PC-3 (cell line): ENCODE data around the gene CATSPER4. TPM values are rescaled to one million over a fixed set of nuclear protein-coding genes. Genes with fewer than 3 reads are reported as not detected.

Source experiments
- ATAC-seq: fragments of 200-7000 bp; cut with Tn5 transposase; 2 replicates; pipeline ENCODE4 v1.9.1; 2020; ENCODE audit warnings: mild to moderate bottlenecking, moderate library complexity
- BruUV-seq: library from RNA; stranded (reverse); fragments of 400-500 nt; replicated peaks from 2 replicates; lab custom pipeline; 2021; lab: Mats Ljungman, UMichigan
- CTCF ChIA-PET: fragments of 300-600 bp; sonication (Branson Sonifier 250); formaldehyde crosslinking; loops from one replicate; lab custom pipeline; 2022; ENCODE audit warnings: antibody characterized with exemption; lab: Charles Lee
- POLR2A ChIA-PET: fragments of 300-600 bp; sonication (Branson Sonifier 250); formaldehyde crosslinking; loops from one replicate; lab custom pipeline; 2022; ENCODE audit warnings: antibody characterized with exemption; ENCODE audit not compliant: unreplicated experiment; lab: Charles Lee
- DNase-seq: peaks from one replicate; pipeline ENCODE4 v3.0.0-alpha.2; 2015
- H2AFZ ChIP-seq: fragments of 300-600 bp; sonication (generic); 2 replicates; pipeline ENCODE4 v1.6.0; 2016; ENCODE audit warnings: antibody characterized with exemption, low read length
- H3F3A ChIP-seq: fragments of 300-600 bp; sonication (generic); one replicate; pipeline ENCODE4 v1.6.0; 2017; ENCODE audit warnings: antibody characterized with exemption, low read length, control low read depth, mild to moderate bottlenecking; ENCODE audit not compliant: unreplicated experiment
- H3K27ac ChIP-seq: fragments of 300-600 bp; sonication (generic); 2 replicates; pipeline ENCODE4 v1.5.1; 2016; ENCODE audit warnings: mild to moderate bottlenecking, low read length
- H3K27me3 ChIP-seq: fragments of 300-600 bp; sonication (generic); 2 replicates; pipeline ENCODE4 v1.6.1; 2016; ENCODE audit warnings: low read length, mixed read lengths
- H3K36me3 ChIP-seq: fragments of 300-600 bp; sonication (generic); 2 replicates; pipeline ENCODE4 v1.6.1; 2016; ENCODE audit warnings: low read depth, mixed run types, low read length, mixed read lengths
- H3K4me1 ChIP-seq: fragments of 300-600 bp; sonication (generic); 2 replicates; pipeline ENCODE4 v1.5.1; 2016; ENCODE audit warnings: low read length; ENCODE audit not compliant: insufficient read depth
- H3K4me2 ChIP-seq: fragments of 300-600 bp; sonication (generic); 2 replicates; pipeline ENCODE4 v1.6.0; 2016; ENCODE audit warnings: low read length
- H3K4me3 ChIP-seq: fragments of 300-600 bp; sonication (generic); 2 replicates; pipeline ENCODE4 v1.5.1; 2016; ENCODE audit warnings: mild to moderate bottlenecking, low read length, mixed read lengths
- H3K79me2 ChIP-seq: fragments of 300-600 bp; sonication (generic); 2 replicates; pipeline ENCODE4 v1.6.1; 2017; ENCODE audit warnings: low read length, mixed read lengths
- H3K9ac ChIP-seq: fragments of 300-600 bp; sonication (generic); 2 replicates; pipeline ENCODE4 v1.6.0; 2016; ENCODE audit warnings: mild to moderate bottlenecking, low read length
- H3K9me2 ChIP-seq: fragments of 300-600 bp; sonication (generic); replicated peaks from 2 replicates; pipeline ENCODE4 v1.6.1; 2016; ENCODE audit warnings: mixed run types, low read length, mixed read lengths
- H3K9me3 ChIP-seq: fragments of 300-600 bp; sonication (generic); 2 replicates; pipeline ENCODE4 v1.6.1; 2016; ENCODE audit warnings: low read length, mixed read lengths
- H4K20me1 ChIP-seq: fragments of 300-600 bp; sonication (generic); 2 replicates; pipeline ENCODE4 v1.6.1; 2016; ENCODE audit warnings: low read length, mixed read lengths
- EZH2 ChIP-seq: fragments of 300-600 bp; sonication (generic); IDR thresholded peaks from one replicate; pipeline ENCODE4 v1.6.1; 2017; ENCODE audit warnings: antibody characterized with exemption, mild to moderate bottlenecking, low read length; ENCODE audit not compliant: unreplicated experiment
- intact Hi-C: fragments of 100-400 bp; cut with micrococcal nuclease; formaldehyde crosslinking; loops from 2 replicates; pipeline ENCODE4 v1.9.0; 2023
- total RNA-seq: library from RNA; depleted of rRNA; stranded (reverse); fragments of >200 nt; gene quantifications from 2 replicates; pipeline ENCODE4 v1.2.3, GENCODE V29; 2014
- TF ChIP-seq, protein P1 (sequence below): fragments of 300-600 bp; sonication (generic); conservative IDR thresholded peaks from 2 replicates; pipeline ENCODE4 v1.5.1; 2017; ENCODE audit warnings: antibody characterized with exemption, low read depth, mild to moderate bottlenecking, low read length

The CATSPER4 gene
- total RNA-seq, 1 experiment from 2014 or later = not detected

DNA sequence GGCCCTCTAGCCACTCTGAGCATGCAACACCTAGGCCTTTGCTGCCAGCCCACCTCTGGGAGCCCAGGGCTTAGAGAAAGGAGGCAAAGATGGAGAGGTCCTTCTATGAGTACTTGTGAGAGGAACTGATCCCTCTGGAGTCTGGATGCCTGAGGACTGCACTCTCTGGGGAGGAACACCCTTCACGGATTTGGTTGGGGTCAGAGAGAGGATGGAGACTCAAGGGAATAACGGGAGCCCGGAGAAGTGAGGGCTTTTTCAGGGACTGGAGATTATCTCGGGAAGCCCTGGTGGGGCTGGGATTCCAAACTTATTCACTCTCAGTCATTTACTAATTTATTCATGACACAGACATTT, 21.2 kb upstream of the CATSPER4 start:
- peak overlapping the region; percentile 97 for H2AFZ ChIP-seq
- no peaks in the 10 kb centered on the region for H3K9me3 ChIP-seq
- peak overlapping the region; percentile 97 for H3K4me2 ChIP-seq
- intact Hi-C loops = loop anchor here (1.0 to 2.0 kb wide), 3 partner anchors 66 to 152 kb away; partner anchors contain the start of gene CEP85
- no TSS peak for BruUV-seq
- H3K27ac ChIP-seq = no peak overlapping the region
- POLR2A ChIA-PET = interaction anchor here (0.6 kb wide), 1 partner anchor 937 kb away, joined by 4 read pairs; the partner anchor contains the start of gene SYF2
- TF ChIP-seq, protein P1, sequence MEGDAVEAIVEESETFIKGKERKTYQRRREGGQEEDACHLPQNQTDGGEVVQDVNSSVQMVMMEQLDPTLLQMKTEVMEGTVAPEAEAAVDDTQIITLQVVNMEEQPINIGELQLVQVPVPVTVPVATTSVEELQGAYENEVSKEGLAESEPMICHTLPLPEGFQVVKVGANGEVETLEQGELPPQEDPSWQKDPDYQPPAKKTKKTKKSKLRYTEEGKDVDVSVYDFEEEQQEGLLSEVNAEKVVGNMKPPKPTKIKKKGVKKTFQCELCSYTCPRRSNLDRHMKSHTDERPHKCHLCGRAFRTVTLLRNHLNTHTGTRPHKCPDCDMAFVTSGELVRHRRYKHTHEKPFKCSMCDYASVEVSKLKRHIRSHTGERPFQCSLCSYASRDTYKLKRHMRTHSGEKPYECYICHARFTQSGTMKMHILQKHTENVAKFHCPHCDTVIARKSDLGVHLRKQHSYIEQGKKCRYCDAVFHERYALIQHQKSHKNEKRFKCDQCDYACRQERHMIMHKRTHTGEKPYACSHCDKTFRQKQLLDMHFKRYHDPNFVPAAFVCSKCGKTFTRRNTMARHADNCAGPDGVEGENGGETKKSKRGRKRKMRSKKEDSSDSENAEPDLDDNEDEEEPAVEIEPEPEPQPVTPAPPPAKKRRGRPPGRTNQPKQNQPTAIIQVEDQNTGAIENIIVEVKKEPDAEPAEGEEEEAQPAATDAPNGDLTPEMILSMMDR = no peak
- H3F3A ChIP-seq = no peaks in the 10 kb centered on the region
- peak overlapping the region; percentile 98; the same call in 1 of the 2 replicates for H3K4me3 ChIP-seq
- no peak for DNase-seq
- H3K9me2 ChIP-seq = no peaks in the 10 kb centered on the region
- H3K9ac ChIP-seq = no peak overlapping the region
- peaks cover 11% of the 10 kb centered on the region for H3K4me1 ChIP-seq
- CTCF ChIA-PET = interaction anchor here (1.0 to 1.6 kb wide), 4 partner anchors 24 to 110 kb away, joined by 3 to 23 read pairs (median 4); partner anchors contain the start of genes CEP85 and PDIK1L
- H3K27me3 ChIP-seq = no peaks in the 10 kb centered on the region
- peaks cover 19% of the 10 kb centered on the region for H3K79me2 ChIP-seq
- ATAC-seq = no peak
- H3K36me3 ChIP-seq = no peaks in the 10 kb centered on the region
- no peaks in the 10 kb centered on the region for H4K20me1 ChIP-seq

DNA sequence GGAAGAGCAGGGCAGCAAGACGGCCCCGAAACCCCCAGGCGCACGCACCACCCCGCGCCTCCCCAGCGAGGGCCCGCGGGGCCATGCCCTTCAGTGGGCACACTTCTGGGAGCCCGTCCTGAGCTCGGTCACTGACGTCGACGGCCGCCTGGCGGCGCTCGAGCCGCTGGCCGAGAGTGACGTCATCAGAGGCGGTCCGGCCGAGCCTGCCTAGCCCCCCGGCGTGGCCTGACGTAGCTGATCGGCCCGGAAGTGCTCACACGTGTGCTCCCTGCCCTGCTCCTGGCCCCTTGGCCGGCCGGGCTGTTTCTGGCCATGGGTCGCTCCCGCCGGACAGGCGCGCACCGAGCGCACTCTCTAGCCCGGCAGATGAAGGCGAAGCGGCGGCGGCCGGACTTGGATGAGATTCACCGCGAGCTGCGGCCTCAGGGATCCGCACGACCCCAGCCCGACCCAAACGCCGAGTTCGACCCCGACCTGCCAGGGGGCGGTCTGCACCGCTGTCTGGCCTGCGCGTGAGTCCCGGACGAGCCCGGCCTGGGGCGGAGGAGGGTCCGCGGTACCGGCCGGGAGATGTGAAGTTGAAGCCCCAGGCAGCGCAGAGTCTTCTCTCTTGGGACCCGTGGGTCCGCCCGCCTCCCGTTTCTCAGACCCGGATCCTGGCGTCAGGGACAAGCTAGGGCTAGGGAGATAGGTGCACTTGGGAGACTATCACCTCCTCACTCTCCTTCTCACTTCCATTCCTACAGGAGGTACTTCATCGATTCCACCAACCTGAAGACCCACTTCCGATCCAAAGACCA, 20.5 kb upstream of the CATSPER4 start, which contains the start of gene ZNF593:
Gene ZNF593, plus strand, starts transcription at position 240 of the 803 bp plus-strand sequence. Its CDS starts 76 bp downstream, at position 316.
- no peak for TF ChIP-seq EZH2
- TF ChIP-seq, protein P1 = peak; percentile 81
- Histone ChIP-seq H3K27me3 (no peaks in the 10 kb centered on the region), H3F3A (no peaks in the 10 kb centered on the region), H2AFZ (peak within 1 kb of the TSS; percentile 97), H3K4me2 (peak within 1 kb of the TSS; percentile 97), H3K79me2 (peaks cover 19% of the 10 kb centered on the region), H4K20me1 (no peaks in the 10 kb centered on the region), H3K9me3 (no peaks in the 10 kb centered on the region), H3K4me1 (peaks cover 11% of the 10 kb centered on the region), H3K9ac (peak within 1 kb of the TSS; percentile 99), H3K9me2 (no peaks in the 10 kb centered on the region), H3K36me3 (no peaks in the 10 kb centered on the region), H3K4me3 (peak within 1 kb of the TSS; percentile 98), H3K27ac (peak within 1 kb of the TSS; percentile 72)
- CTCF ChIA-PET = interaction anchor here (0.5 to 1.6 kb wide), 8 partner anchors 25 to 247 kb away, joined by 3 to 23 read pairs (median 4); partner anchors contain the start of genes CEP85 and PDIK1L
- POLR2A ChIA-PET = interaction anchor here (0.6 kb wide), 2 partner anchors 58 to 938 kb away, joined by 3 to 4 read pairs; partner anchors contain the start of genes PDIK1L and SYF2
- ATAC-seq (peak; percentile 95), DNase-seq (peak; percentile 92)
- no TSS peak for BruUV-seq
- intact Hi-C loops = loop anchor here (1.0 to 2.0 kb wide), 3 partner anchors 65 to 151 kb away; partner anchors contain the start of gene CEP85
